HepG2 (cell line): ENCODE results near the gene EPG5. TPM values are rescaled to one million over a fixed set of nuclear protein-coding genes. Genes with fewer than 3 reads are reported as not detected.

ENCODE experiments used
- CAMTA2 ChIP-seq: sonication (generic); formaldehyde crosslinking; IDR thresholded peaks from 2 replicates; pipeline ENCODE4 v1.4.0; 2020; ENCODE audit warnings: mild to moderate bottlenecking, missing genetic modification reagents, borderline replicate concordance
- ZNF124 ChIP-seq: sonication (generic); formaldehyde crosslinking; IDR thresholded peaks from 2 replicates; pipeline ENCODE4 v1.4.0; 2020; ENCODE audit warnings: missing genetic modification reagents
- ZNF337 ChIP-seq: sonication (generic); formaldehyde crosslinking; IDR thresholded peaks from 2 replicates; pipeline ENCODE4 v1.5.1; 2020; ENCODE audit warnings: missing genetic modification reagents, low read depth, mild to moderate bottlenecking, borderline replicate concordance
- ZNF687 ChIP-seq: sonication (generic); formaldehyde crosslinking; IDR thresholded peaks from 2 replicates; pipeline ENCODE4 v1.5.1; 2020; ENCODE audit warnings: mild to moderate bottlenecking, missing genetic modification reagents, moderate library complexity
- polyA plus RNA-seq, 8 experiments: library from polyadenylated mRNA; depleted of rRNA in 3 of 8; stranded (reverse) in 7 of 8; unstranded in 1 of 8; fragments of >200 nt; fragmentation: Illumina TruSeq in 4 of 8; extraction: Trizol in 4 of 8; gene quantifications; 2 replicates each; pipeline versions ENCODE4 v1.2.1 to v1.2.3, GENCODE V29; 2011 to 2016; ENCODE audit warnings: low read depth in 4 of 8, missing spikeins in 1 of 8, mixed read lengths in 1 of 8; ENCODE audit not compliant: insufficient read depth in 1 of 8
- total RNA-seq, 5 experiments: library from RNA; depleted of rRNA; stranded (reverse); fragments of >200 nt; fragmentation: Illumina TruSeq; extraction: Trizol; gene quantifications; 2 replicates each; pipeline ENCODE4 v1.2.3, GENCODE V29; 2016; ENCODE audit warnings: low read depth in 1 of 5
- TF ChIP-seq, protein P1 (sequence below): sonication (generic); formaldehyde crosslinking; IDR thresholded peaks from 2 replicates; pipeline ENCODE4 v1.4.0; 2020; ENCODE audit warnings: missing genetic modification reagents
- TF ChIP-seq, protein P2 (sequence below): IDR thresholded peaks from 2 replicates; pipeline ENCODE4 v1.6.1; 2016; ENCODE audit warnings: low read depth, control low read depth

Gene EPG5
- total and polyA plus RNA-seq, 2 of the 13 experiments (the other 11 are each of a cell fraction or from before 2014, with no cell fraction given): 6.7 to 9.3 TPM

DNA sequence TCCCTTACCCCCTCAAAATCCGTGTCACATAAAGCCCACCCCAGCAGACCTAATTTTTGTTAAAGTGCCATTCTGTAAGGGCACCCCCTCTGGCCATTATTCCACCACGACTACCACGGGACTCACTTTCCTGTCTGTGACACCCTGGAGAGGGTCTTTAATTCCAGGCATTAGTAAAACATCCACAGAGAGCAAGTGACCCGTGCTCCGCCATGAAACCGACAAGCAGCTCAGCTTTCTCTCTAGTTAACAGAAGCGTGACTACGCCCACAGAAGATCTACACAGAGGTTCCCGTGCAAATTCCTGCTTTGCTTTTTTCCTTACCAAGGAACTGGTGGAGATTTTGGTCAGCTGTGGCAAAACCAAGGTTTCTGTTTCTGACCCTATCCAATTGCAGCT lies 137.3 kb downstream of the EPG5 start (continued):
- TF ChIP-seq, protein P1, sequence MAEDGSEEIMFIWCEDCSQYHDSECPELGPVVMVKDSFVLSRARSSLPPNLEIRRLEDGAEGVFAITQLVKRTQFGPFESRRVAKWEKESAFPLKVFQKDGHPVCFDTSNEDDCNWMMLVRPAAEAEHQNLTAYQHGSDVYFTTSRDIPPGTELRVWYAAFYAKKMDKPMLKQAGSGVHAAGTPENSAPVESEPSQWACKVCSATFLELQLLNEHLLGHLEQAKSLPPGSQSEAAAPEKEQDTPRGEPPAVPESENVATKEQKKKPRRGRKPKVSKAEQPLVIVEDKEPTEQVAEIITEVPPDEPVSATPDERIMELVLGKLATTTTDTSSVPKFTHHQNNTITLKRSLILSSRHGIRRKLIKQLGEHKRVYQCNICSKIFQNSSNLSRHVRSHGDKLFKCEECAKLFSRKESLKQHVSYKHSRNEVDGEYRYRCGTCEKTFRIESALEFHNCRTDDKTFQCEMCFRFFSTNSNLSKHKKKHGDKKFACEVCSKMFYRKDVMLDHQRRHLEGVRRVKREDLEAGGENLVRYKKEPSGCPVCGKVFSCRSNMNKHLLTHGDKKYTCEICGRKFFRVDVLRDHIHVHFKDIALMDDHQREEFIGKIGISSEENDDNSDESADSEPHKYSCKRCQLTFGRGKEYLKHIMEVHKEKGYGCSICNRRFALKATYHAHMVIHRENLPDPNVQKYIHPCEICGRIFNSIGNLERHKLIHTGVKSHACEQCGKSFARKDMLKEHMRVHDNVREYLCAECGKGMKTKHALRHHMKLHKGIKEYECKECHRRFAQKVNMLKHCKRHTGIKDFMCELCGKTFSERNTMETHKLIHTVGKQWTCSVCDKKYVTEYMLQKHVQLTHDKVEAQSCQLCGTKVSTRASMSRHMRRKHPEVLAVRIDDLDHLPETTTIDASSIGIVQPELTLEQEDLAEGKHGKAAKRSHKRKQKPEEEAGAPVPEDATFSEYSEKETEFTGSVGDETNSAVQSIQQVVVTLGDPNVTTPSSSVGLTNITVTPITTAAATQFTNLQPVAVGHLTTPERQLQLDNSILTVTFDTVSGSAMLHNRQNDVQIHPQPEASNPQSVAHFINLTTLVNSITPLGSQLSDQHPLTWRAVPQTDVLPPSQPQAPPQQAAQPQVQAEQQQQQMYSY (CRISPR knock-in tag): no peak
- TF ChIP-seq, protein P2, sequence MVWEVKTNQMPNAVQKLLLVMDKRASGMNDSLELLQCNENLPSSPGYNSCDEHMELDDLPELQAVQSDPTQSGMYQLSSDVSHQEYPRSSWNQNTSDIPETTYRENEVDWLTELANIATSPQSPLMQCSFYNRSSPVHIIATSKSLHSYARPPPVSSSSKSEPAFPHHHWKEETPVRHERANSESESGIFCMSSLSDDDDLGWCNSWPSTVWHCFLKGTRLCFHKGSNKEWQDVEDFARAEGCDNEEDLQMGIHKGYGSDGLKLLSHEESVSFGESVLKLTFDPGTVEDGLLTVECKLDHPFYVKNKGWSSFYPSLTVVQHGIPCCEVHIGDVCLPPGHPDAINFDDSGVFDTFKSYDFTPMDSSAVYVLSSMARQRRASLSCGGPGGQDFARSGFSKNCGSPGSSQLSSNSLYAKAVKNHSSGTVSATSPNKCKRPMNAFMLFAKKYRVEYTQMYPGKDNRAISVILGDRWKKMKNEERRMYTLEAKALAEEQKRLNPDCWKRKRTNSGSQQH (CRISPR knock-in tag): no peak
- no peak for TF ChIP-seq CAMTA2 (CRISPR knock-in tag)
- no peak for TF ChIP-seq ZNF687 (CRISPR knock-in tag)
- no peak for TF ChIP-seq ZNF337 (CRISPR knock-in tag)
- TF ChIP-seq ZNF124: no peak
